PC-3 (cell line): ENCODE results near the gene PLPPR4. TPM values are rescaled to one million over a fixed set of nuclear protein-coding genes. Genes with fewer than 3 reads are reported as not detected.

ENCODE experiments used
- ATAC-seq: fragments of 200-7000 bp; cut with Tn5 transposase; 2 replicates; pipeline ENCODE4 v1.9.1; 2020; ENCODE audit warnings: mild to moderate bottlenecking, moderate library complexity
- BruUV-seq: library from RNA; stranded (reverse); fragments of 400-500 nt; replicated peaks from 2 replicates; lab custom pipeline; 2021; lab: Mats Ljungman, UMichigan
- CTCF ChIA-PET: fragments of 300-600 bp; sonication (Branson Sonifier 250); formaldehyde crosslinking; loops from one replicate; lab custom pipeline; 2022; ENCODE audit warnings: antibody characterized with exemption; lab: Charles Lee
- POLR2A ChIA-PET: fragments of 300-600 bp; sonication (Branson Sonifier 250); formaldehyde crosslinking; loops from one replicate; lab custom pipeline; 2022; ENCODE audit warnings: antibody characterized with exemption; ENCODE audit not compliant: unreplicated experiment; lab: Charles Lee
- DNase-seq: peaks from one replicate; pipeline ENCODE4 v3.0.0-alpha.2; 2015
- H2AFZ ChIP-seq: fragments of 300-600 bp; sonication (generic); 2 replicates; pipeline ENCODE4 v1.6.0; 2016; ENCODE audit warnings: antibody characterized with exemption, low read length
- H3F3A ChIP-seq: fragments of 300-600 bp; sonication (generic); one replicate; pipeline ENCODE4 v1.6.0; 2017; ENCODE audit warnings: antibody characterized with exemption, low read length, control low read depth, mild to moderate bottlenecking; ENCODE audit not compliant: unreplicated experiment
- H3K27ac ChIP-seq: fragments of 300-600 bp; sonication (generic); 2 replicates; pipeline ENCODE4 v1.5.1; 2016; ENCODE audit warnings: mild to moderate bottlenecking, low read length
- H3K27me3 ChIP-seq: fragments of 300-600 bp; sonication (generic); 2 replicates; pipeline ENCODE4 v1.6.1; 2016; ENCODE audit warnings: low read length, mixed read lengths
- H3K36me3 ChIP-seq: fragments of 300-600 bp; sonication (generic); 2 replicates; pipeline ENCODE4 v1.6.1; 2016; ENCODE audit warnings: low read depth, mixed run types, low read length, mixed read lengths
- H3K4me1 ChIP-seq: fragments of 300-600 bp; sonication (generic); 2 replicates; pipeline ENCODE4 v1.5.1; 2016; ENCODE audit warnings: low read length; ENCODE audit not compliant: insufficient read depth
- H3K4me2 ChIP-seq: fragments of 300-600 bp; sonication (generic); 2 replicates; pipeline ENCODE4 v1.6.0; 2016; ENCODE audit warnings: low read length
- H3K4me3 ChIP-seq: fragments of 300-600 bp; sonication (generic); 2 replicates; pipeline ENCODE4 v1.5.1; 2016; ENCODE audit warnings: mild to moderate bottlenecking, low read length, mixed read lengths
- H3K79me2 ChIP-seq: fragments of 300-600 bp; sonication (generic); 2 replicates; pipeline ENCODE4 v1.6.1; 2017; ENCODE audit warnings: low read length, mixed read lengths
- H3K9ac ChIP-seq: fragments of 300-600 bp; sonication (generic); 2 replicates; pipeline ENCODE4 v1.6.0; 2016; ENCODE audit warnings: mild to moderate bottlenecking, low read length
- H3K9me2 ChIP-seq: fragments of 300-600 bp; sonication (generic); replicated peaks from 2 replicates; pipeline ENCODE4 v1.6.1; 2016; ENCODE audit warnings: mixed run types, low read length, mixed read lengths
- H3K9me3 ChIP-seq: fragments of 300-600 bp; sonication (generic); 2 replicates; pipeline ENCODE4 v1.6.1; 2016; ENCODE audit warnings: low read length, mixed read lengths
- H4K20me1 ChIP-seq: fragments of 300-600 bp; sonication (generic); 2 replicates; pipeline ENCODE4 v1.6.1; 2016; ENCODE audit warnings: low read length, mixed read lengths
- EZH2 ChIP-seq: fragments of 300-600 bp; sonication (generic); IDR thresholded peaks from one replicate; pipeline ENCODE4 v1.6.1; 2017; ENCODE audit warnings: antibody characterized with exemption, mild to moderate bottlenecking, low read length; ENCODE audit not compliant: unreplicated experiment
- EZH2phosphoT487 ChIP-seq: fragments of 300-600 bp; sonication (generic); IDR thresholded peaks from 2 replicates; pipeline ENCODE4 v1.6.1; 2018; ENCODE audit warnings: mild to moderate bottlenecking, antibody characterized with exemption, low read length, borderline replicate concordance
- intact Hi-C: fragments of 100-400 bp; cut with micrococcal nuclease; formaldehyde crosslinking; loops from 2 replicates; pipeline ENCODE4 v1.9.0; 2023
- total RNA-seq: library from RNA; depleted of rRNA; stranded (reverse); fragments of >200 nt; gene quantifications from 2 replicates; pipeline ENCODE4 v1.2.3, GENCODE V29; 2014
- TF ChIP-seq, protein P1 (sequence below): fragments of 300-600 bp; sonication (generic); conservative IDR thresholded peaks from 2 replicates; pipeline ENCODE4 v1.5.1; 2017; ENCODE audit warnings: antibody characterized with exemption, low read depth, mild to moderate bottlenecking, low read length

The PLPPR4 gene
- total RNA-seq, 1 experiment from 2014 or later = 0.44 TPM

DNA sequence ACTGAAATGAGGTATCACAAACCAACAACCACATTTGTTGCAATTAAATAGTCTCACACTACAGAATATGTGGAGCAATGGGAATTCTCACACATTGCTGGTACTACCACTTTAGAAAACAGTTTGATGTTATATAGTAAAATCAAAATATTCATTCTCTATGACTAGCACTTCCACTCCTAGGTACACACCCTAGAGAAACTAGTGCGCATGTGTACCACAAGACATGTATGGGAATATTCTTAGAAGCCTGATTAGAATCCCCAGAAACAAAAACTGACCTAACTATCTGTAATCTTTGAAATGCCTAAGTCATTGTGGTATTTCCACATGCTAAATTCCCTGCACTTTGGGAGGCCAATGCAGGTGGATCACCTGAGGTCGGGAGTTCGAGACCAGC, 18.1 kb upstream of the PLPPR4 start:
- no TSS peak for BruUV-seq
- POLR2A ChIA-PET = no interaction called here

GRCh38 chr1:99247199-99247598, 17.1 kb upstream of the PLPPR4 start:
- no TSS peak for BruUV-seq
- CTCF ChIA-PET = no interaction called here
- no peak for TF ChIP-seq EZH2phosphoT487
- TF ChIP-seq, protein P1, sequence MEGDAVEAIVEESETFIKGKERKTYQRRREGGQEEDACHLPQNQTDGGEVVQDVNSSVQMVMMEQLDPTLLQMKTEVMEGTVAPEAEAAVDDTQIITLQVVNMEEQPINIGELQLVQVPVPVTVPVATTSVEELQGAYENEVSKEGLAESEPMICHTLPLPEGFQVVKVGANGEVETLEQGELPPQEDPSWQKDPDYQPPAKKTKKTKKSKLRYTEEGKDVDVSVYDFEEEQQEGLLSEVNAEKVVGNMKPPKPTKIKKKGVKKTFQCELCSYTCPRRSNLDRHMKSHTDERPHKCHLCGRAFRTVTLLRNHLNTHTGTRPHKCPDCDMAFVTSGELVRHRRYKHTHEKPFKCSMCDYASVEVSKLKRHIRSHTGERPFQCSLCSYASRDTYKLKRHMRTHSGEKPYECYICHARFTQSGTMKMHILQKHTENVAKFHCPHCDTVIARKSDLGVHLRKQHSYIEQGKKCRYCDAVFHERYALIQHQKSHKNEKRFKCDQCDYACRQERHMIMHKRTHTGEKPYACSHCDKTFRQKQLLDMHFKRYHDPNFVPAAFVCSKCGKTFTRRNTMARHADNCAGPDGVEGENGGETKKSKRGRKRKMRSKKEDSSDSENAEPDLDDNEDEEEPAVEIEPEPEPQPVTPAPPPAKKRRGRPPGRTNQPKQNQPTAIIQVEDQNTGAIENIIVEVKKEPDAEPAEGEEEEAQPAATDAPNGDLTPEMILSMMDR = no peak
- no peak for TF ChIP-seq EZH2
- Histone ChIP-seq H3K4me3 (no peak overlapping the region), H3F3A (no peaks in the 10 kb centered on the region), H3K27me3 (no peaks in the 10 kb centered on the region), H3K9ac (no peak overlapping the region), H3K9me2 (no peaks in the 10 kb centered on the region), H3K4me1 (no peaks in the 10 kb centered on the region), H3K27ac (no peak overlapping the region), H2AFZ (no peak overlapping the region), H3K9me3 (no peaks in the 10 kb centered on the region), H3K4me2 (no peak overlapping the region), H3K79me2 (no peaks in the 10 kb centered on the region), H4K20me1 (no peaks in the 10 kb centered on the region), H3K36me3 (no peaks in the 10 kb centered on the region)
- ATAC-seq = no peak
- intact Hi-C loops = no loop called here
- POLR2A ChIA-PET = no interaction called here
- no peak for DNase-seq

More for the DNA sequence above, 18.1 kb upstream of the PLPPR4 start:
- Histone ChIP-seq H3K36me3 (no peaks in the 10 kb centered on the region), H4K20me1 (no peaks in the 10 kb centered on the region), H3K27ac (no peak overlapping the region), H3K9me3 (no peaks in the 10 kb centered on the region), H2AFZ (no peak overlapping the region), H3K4me2 (no peak overlapping the region), H3K27me3 (no peaks in the 10 kb centered on the region), H3K4me3 (no peak overlapping the region), H3K4me1 (no peaks in the 10 kb centered on the region), H3K9me2 (no peaks in the 10 kb centered on the region), H3K9ac (no peak overlapping the region), H3F3A (no peaks in the 10 kb centered on the region), H3K79me2 (no peaks in the 10 kb centered on the region)
- no peak for DNase-seq
- intact Hi-C loops = no loop called here
- ATAC-seq = no peak
- TF ChIP-seq EZH2phosphoT487 (no peak), EZH2 (no peak)
- TF ChIP-seq, protein P1 = no peak
- CTCF ChIA-PET = no interaction called here

DNA sequence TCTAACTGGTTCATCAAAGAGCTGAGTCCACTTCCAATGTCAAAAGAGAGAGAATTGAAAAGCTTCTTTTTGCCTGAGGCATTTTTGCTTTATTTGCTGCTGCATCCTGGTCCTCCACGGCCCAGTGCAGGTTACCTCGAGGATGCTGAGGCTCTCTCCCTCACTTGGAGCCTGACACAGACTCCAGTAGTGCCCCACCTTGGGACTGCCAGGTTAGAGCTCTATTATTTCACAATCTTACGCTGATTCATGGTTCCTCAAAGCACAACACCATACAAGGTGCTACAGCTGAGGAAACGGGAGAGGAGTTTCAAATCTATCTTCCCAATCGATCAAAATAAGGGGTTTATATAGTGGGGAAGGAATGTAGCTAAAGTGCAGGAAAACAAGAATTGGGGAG, 13.6 kb upstream of the PLPPR4 start:
- Histone ChIP-seq H2AFZ (no peak overlapping the region), H3K79me2 (no peaks in the 10 kb centered on the region), H4K20me1 (no peaks in the 10 kb centered on the region), H3F3A (no peaks in the 10 kb centered on the region), H3K9me2 (no peaks in the 10 kb centered on the region), H3K9ac (no peak overlapping the region), H3K4me1 (no peaks in the 10 kb centered on the region), H3K27me3 (no peaks in the 10 kb centered on the region), H3K9me3 (no peaks in the 10 kb centered on the region), H3K27ac (no peak overlapping the region), H3K36me3 (no peaks in the 10 kb centered on the region), H3K4me3 (no peak overlapping the region), H3K4me2 (no peak overlapping the region)
- TF ChIP-seq EZH2phosphoT487 (no peak), EZH2 (no peak)
- TF ChIP-seq, protein P1 = no peak
- ATAC-seq (no peak), DNase-seq (peak; percentile 10)
- CTCF ChIA-PET = no interaction called here
- intact Hi-C loops = no loop called here
- BruUV-seq = no TSS peak
- POLR2A ChIA-PET = no interaction called here
